ENCODE results near the gene PROX1.

GRCh38 chr1:213977909-213978308 lies 9.9 kb upstream of the PROX1 start:
- TF ChIP-seq ARNTL (CRISPR knock-in tag; IDR thresholded peaks at IDR 0.05; ENCODE audit: borderline replicate concordance, low read depth) (no peak), PPARA (CRISPR knock-in tag; IDR thresholded peaks at IDR 0.05; ENCODE audit: borderline replicate concordance) (no peak)
